Retinal pigment epithelial cell (primary cell): ENCODE results near the gene SMURF1.

Experiments
- DNase-seq: peaks from one replicate; pipeline ENCODE4 v3.0.0-alpha.2; 2010; ENCODE audit warnings: low read depth
- H3K4me3 ChIP-seq: 2 replicates; pipeline ENCODE4 v1.5.1; 2011; ENCODE audit warnings: mild to moderate bottlenecking, low read length, control low read depth, moderate library complexity
- TF ChIP-seq, protein P1 (sequence below): conservative IDR thresholded peaks from 2 replicates; pipeline ENCODE4 v1.5.1; 2011; ENCODE audit warnings: low read depth, low read length, control low read depth, inconsistent platforms

The SMURF1 gene

DNA sequence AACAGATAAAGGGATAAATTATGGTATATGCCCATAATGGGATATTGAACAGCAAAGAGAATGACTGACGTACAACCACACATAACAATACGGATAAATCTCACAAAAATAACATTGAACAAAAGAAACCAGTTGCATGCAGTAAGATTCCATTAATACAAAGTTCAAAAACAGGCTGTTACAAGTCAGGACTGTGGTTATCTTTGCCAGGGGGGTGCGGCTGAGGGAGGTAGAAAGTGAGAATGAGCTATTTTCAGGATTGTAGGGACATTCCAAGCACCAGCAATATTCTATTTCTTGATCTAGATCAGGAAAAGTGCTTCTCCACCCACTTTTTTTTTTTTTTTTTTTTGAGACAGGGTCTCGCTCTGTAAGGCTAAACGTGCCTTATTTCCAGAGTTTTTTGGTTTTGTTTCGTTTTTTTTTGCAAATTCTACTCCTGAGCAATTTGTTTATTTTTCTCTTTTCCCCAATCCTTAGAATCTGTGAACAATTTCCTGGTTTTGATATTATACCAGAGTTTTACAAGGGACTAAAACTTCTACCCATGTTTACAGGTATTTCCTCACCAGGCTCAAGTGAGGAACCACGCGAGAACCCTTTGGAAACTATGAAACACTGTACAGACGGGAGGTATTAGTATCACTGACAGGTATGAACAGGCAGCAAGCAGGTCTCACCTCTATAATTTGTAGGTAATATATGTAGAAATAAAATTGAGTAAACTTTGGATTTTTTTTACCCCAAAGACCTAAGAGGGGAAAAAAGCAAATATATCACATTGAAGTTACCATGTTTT, 9.9 kb downstream of the SMURF1 start:
- TF ChIP-seq, protein P1, sequence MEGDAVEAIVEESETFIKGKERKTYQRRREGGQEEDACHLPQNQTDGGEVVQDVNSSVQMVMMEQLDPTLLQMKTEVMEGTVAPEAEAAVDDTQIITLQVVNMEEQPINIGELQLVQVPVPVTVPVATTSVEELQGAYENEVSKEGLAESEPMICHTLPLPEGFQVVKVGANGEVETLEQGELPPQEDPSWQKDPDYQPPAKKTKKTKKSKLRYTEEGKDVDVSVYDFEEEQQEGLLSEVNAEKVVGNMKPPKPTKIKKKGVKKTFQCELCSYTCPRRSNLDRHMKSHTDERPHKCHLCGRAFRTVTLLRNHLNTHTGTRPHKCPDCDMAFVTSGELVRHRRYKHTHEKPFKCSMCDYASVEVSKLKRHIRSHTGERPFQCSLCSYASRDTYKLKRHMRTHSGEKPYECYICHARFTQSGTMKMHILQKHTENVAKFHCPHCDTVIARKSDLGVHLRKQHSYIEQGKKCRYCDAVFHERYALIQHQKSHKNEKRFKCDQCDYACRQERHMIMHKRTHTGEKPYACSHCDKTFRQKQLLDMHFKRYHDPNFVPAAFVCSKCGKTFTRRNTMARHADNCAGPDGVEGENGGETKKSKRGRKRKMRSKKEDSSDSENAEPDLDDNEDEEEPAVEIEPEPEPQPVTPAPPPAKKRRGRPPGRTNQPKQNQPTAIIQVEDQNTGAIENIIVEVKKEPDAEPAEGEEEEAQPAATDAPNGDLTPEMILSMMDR = no peak
- no peak for DNase-seq
- H3K4me3 ChIP-seq = no peak overlapping the region

DNA sequence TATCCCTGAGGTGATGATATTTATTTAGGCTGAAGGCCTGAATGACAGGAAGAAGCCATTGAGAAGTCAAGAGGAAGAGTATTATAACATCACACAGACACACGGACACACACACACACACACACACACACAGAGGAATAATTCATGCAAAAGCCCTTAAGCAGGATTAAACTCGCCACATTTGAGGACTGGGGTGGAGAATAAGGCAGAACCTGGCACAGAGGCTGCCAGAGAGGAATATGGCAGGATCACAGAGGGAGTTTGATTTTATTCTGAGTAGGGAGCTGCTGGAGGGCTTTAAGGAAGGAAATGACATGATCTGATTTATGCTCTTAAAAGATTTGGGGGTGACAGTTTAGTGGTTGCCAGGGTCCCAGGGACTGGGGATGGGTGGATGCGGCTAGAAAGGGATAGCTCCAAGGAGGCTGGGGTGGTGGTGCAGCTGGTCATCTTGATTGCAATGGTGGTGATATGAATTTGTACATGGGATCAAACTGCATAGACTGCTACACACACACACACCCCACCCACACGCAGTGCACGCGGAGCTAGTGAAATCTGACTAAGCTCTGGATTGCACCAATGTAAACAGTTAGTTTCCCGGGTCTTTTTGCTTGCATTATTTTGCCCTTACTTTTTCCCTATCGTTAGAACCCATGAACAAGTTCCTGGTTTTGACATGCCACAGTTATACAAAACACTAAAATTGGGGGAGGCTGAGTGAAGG, 11.2 kb downstream of the SMURF1 start:
- TF ChIP-seq, protein P1 = no peak
- H3K4me3 ChIP-seq = no peak overlapping the region
- DNase-seq = no peak

DNA sequence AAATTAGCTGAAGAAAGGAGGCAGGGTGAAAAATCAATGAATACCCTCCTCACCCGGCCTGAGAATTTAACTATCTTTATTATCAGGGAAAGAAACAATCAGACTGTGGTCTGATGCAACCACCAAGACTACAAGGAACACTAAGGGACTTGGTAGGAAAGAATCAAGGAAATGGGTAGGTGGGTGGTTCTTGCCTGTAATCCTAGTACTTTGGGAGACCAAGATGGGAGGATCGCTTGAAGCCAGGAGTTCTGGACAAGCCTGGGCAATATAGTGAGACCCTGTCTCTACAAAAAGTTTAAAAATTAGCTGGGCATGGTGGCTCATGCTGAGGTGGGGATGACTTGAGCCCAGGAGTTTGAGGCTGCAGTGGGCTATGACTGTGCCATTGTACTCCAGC, 12.6 kb downstream of the SMURF1 start:
- H3K4me3 ChIP-seq = no peak overlapping the region
- TF ChIP-seq, protein P1 = no peak
- no peak for DNase-seq

DNA sequence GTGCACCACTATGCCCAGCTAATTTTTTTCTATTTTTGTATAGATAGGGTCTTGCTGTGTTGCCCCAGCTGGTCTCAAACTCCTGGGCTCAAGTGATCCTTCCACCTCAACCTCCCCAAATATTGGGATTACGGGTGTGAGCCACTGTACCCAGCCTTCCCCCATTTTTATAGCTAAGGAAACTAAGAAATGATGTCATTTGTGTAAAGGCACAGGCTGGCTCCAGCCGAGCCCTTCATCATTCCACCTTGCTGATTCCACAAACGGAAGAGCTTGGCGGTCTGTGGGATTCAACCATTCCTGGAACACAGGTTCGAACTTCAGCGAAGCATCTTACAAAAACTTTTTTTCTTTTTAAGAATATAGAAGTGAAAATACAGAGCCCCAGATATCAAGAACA, 14.4 kb downstream of the SMURF1 start:
- H3K4me3 ChIP-seq = no peak overlapping the region
- no peak for DNase-seq
- TF ChIP-seq, protein P1 = no peak

DNA sequence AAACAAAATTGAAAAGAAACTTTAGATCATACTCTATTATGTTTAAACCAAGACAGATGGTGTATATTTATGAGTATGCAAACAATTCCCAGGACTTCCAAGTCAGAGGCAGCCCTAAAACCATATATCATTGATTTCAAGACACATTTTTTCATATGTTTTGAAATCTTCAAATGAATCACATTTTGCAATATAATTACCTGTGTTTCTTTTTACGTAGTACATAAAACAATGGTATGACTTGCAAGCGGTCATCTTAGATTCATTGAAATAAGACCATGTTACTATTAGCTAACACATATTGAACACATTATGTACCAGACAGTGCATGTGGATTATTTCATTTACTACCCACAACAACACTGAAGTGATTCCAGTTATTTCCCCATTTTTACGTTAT, 14.9 kb downstream of the SMURF1 start:
- H3K4me3 ChIP-seq = no peak overlapping the region
- no peak for DNase-seq
- TF ChIP-seq, protein P1 = no peak

DNA sequence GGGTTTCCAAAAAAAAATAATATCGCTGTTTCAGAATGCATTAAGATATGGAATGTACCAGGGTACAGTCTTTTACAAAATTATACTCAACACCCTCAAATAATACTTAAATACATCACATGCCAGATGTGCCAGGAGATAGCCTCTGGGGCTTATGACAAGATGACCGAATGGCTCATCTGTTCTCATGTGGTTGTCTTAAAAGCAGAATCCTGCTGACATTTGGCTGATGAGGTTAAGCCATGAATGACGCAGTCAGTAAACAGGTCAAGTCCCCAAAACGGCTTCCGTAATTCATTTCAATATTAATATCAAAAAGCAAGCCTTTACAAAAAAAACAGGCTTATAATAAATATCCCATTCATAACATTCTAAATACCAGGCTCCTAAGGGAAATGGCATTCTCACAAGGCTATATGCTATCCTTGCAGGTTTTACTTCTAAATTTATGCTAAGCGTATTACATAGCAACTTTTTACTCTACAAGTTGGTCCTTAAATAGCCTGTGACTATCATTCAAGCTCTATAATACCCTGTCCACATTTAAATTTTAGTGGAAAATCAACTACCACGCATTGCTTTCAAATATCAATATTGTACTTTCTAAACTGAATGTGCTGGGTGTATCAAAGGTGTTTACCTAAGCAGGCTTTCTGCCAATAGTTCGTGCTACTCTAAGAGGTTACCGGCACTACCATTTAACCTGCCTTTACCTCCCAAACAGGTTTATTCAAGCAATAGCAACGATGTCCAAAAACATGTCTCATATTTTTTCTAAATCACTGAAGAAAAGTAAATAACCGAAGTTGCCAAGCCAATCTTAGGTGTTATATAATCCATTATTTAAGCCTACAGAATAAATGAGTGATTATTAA, 15.6 kb downstream of the SMURF1 start:
- H3K4me3 ChIP-seq = no peak overlapping the region
- DNase-seq = no peak
- TF ChIP-seq, protein P1 = no peak
